NT2/D1 (cell line): ENCODE measurements around the gene RFC5.

ENCODE experiments used
- YY1 ChIP-seq: IDR thresholded peaks from 2 replicates; pipeline ENCODE4 v1.6.1; 2011; ENCODE audit not compliant: insufficient read length, insufficient read depth
- ZNF274 ChIP-seq: IDR thresholded peaks from 2 replicates; pipeline ENCODE4 v1.6.1; 2011; ENCODE audit warnings: mild to moderate bottlenecking, low read depth, low read length

DNA sequence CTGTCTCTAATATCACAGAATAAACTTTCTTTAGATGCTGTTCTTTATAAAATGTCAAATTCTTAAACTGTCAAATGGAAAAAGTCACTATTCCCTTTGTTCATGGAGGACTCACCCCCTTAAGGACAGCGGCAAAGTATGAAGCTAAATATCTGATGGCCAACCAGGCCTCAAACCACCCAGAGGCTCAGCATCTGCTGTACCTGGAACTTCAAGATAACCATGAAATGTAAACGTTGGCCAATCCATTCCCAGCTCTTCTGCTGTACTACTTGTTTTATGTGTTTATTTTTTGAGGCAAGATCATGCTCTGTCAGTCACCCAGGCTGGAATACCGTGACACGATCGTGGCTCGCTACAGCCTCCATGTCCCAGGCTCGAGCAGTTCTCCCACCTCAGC, 15.7 kb downstream of the RFC5 start:
- TF ChIP-seq ZNF274 (no peak), YY1 (no peak)
